ENCODE results near the gene CRADD.
"Not testable (repeated sequence)": the region's sequence is repeated elsewhere in the genome, so short reads cannot be mapped to it uniquely, and the experiment has no call there.

The CRADD gene

GRCh38 chr12:93762059-93762719, 85.0 kb downstream of the CRADD start:
- DNase-seq, result no peak

- DNase-seq, result no peak
These were observed 85.9 kb downstream of the CRADD start for GRCh38 chr12:93762912-93763553.

- no peak for DNase-seq
These were observed 86.6 kb downstream of the CRADD start for GRCh38 chr12:93763746-93764147.

- DNase-seq, result no peak
These were observed 89.2 kb downstream of the CRADD start for GRCh38 chr12:93766371-93766770.

- peak; percentile 34 to 41 for DNase-seq
These were observed 89.8 kb downstream of the CRADD start for GRCh38 chr12:93766796-93767523.

- DNase-seq, result no peak
These were observed 90.3 kb downstream of the CRADD start for GRCh38 chr12:93767524-93767863.

GRCh38 chr12:93772003-93772700, 95.0 kb downstream of the CRADD start:
- no peak for DNase-seq

GRCh38 chr12:93773122-93773871, 96.1 kb downstream of the CRADD start:
- peak; percentile 39 to 57 for DNase-seq

- no peak for DNase-seq
These were observed 99.4 kb downstream of the CRADD start for GRCh38 chr12:93776581-93777018.

- no peak for DNase-seq
These were observed 100.1 kb downstream of the CRADD start for GRCh38 chr12:93777254-93777653.

- no peak for DNase-seq
These were observed 101.1 kb downstream of the CRADD start for GRCh38 chr12:93778306-93778705.

GRCh38 chr12:93778766-93779165, 101.6 kb downstream of the CRADD start:
- no peak for DNase-seq

GRCh38 chr12:93780101-93780641, 103.0 kb downstream of the CRADD start:
- DNase-seq, result no peak

GRCh38 chr12:93780886-93781285, 103.7 kb downstream of the CRADD start:
- peak; percentile 26 to 34 for DNase-seq

- DNase-seq, result not testable (repeated sequence)
These were observed 104.8 kb downstream of the CRADD start for GRCh38 chr12:93781961-93782360.

- DNase-seq, result no peak
These were observed 105.7 kb downstream of the CRADD start for GRCh38 chr12:93782853-93783252.

- DNase-seq, result peak; percentile 35 to 50
These were observed 106.7 kb downstream of the CRADD start for GRCh38 chr12:93783832-93784231.

GRCh38 chr12:93784339-93785086, 107.3 kb downstream of the CRADD start:
- DNase-seq, result no peak

GRCh38 chr12:93785249-93786010, 108.3 kb downstream of the CRADD start:
- DNase-seq, result peak; percentile 33 to 50

- no peak for DNase-seq
These were observed 109.7 kb downstream of the CRADD start for GRCh38 chr12:93786656-93787397.

Data from activated CD4-positive, alpha-beta T cell treated with anti-CD3 and anti-CD28 coated beads, Interleukin-2, amount 50 U/mL, for 4 hours (primary cell).